Astrocyte (in vitro differentiated cells and primary cell): Measurements from ENCODE around the gene ALDH3B2.

Experiments used
- EZH2 ChIP-seq: IDR thresholded peaks from 2 replicates; pipeline ENCODE4 v1.6.1; 2012; ENCODE audit warnings: mild to moderate bottlenecking, low read length, inconsistent platforms; ENCODE audit not compliant: insufficient read depth
- TF ChIP-seq, protein P1 (sequence below): IDR thresholded peaks from 2 replicates; pipeline ENCODE4 v1.5.1; 2011; ENCODE audit warnings: low read depth, mild to moderate bottlenecking, inconsistent platforms, low read length, moderate library complexity; ENCODE audit not compliant: insufficient read depth

GRCh38 chr11:67704524-67704923 is 30.1 kb upstream of the ALDH3B2 start:
- TF ChIP-seq, protein P1, sequence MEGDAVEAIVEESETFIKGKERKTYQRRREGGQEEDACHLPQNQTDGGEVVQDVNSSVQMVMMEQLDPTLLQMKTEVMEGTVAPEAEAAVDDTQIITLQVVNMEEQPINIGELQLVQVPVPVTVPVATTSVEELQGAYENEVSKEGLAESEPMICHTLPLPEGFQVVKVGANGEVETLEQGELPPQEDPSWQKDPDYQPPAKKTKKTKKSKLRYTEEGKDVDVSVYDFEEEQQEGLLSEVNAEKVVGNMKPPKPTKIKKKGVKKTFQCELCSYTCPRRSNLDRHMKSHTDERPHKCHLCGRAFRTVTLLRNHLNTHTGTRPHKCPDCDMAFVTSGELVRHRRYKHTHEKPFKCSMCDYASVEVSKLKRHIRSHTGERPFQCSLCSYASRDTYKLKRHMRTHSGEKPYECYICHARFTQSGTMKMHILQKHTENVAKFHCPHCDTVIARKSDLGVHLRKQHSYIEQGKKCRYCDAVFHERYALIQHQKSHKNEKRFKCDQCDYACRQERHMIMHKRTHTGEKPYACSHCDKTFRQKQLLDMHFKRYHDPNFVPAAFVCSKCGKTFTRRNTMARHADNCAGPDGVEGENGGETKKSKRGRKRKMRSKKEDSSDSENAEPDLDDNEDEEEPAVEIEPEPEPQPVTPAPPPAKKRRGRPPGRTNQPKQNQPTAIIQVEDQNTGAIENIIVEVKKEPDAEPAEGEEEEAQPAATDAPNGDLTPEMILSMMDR, result no peak
- no peak for TF ChIP-seq EZH2
